Central memory CD8-positive, alpha-beta T cell (primary cell): ENCODE measurements around the gene PPWD1.
"Not testable (repeated sequence)": the region's sequence is repeated elsewhere in the genome, so short reads cannot be mapped to it uniquely, and the experiment has no call there.

ENCODE experiments used
- ATAC-seq: fragments of 150-1000 bp; cut with Tn5 transposase; replicated peaks from 2 replicates; pipeline ENCODE4 v1.10.0; 2022; ENCODE audit warnings: mild to moderate bottlenecking, moderate FRiP score, moderate number of reproducible peaks; ENCODE audit not compliant: poor library complexity, severe bottlenecking; ENCODE audit errors: extremely low read depth
- DNase-seq, 2 donors: peaks; one replicate each; pipeline ENCODE4 v3.0.0; 2021; ENCODE audit warnings: low spot score in 2 of 2
- H3K27ac Mint-ChIP-seq: one replicate; pipeline ENCODE4 v1.8.0; 2022; ENCODE audit warnings: low read depth, mild to moderate bottlenecking, moderate library complexity, mixed read lengths
- H3K27me3 Mint-ChIP-seq: one replicate; pipeline ENCODE4 v1.8.0; 2022; ENCODE audit warnings: mixed read lengths
- H3K36me3 Mint-ChIP-seq: one replicate; pipeline ENCODE4 v1.8.0; 2022; ENCODE audit warnings: mild to moderate bottlenecking, moderate library complexity, mixed read lengths; ENCODE audit not compliant: insufficient read depth
- H3K4me1 Mint-ChIP-seq: one replicate; pipeline ENCODE4 v1.8.0; 2022; ENCODE audit warnings: mixed read lengths
- H3K4me3 Mint-ChIP-seq: one replicate; pipeline ENCODE4 v1.8.0; 2022; ENCODE audit warnings: mild to moderate bottlenecking, moderate library complexity, mixed read lengths
- H3K9me3 Mint-ChIP-seq: one replicate; pipeline ENCODE4 v1.8.0; 2022; ENCODE audit warnings: mixed read lengths

The PPWD1 gene

DNA sequence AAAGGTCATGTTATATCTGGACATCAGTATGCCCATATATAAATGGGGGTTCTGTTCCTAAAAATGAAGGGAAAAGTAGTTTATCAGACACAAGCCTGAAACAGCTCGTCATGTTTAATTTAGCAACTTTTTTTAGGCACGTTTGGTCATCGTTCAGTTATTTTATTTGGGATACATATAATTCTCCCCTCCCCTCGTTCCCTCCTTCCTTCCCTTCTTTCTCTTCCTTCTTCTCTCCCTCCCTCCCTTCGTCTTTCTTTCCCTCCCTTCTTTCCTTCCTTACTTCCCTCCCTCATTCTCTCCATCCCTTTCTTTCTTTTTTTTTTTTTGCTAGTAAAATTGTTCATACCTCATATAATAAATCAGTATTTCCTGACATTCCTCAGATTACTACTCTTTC is 3.4 kb downstream of the PPWD1 start:
- H3K9me3 Mint-ChIP-seq = no peaks in the 10 kb centered on the region
- DNase-seq (no peak), ATAC-seq (no peak)
- H3K4me1 Mint-ChIP-seq = peaks cover 47% of the 10 kb centered on the region
- peaks cover 28% of the 10 kb centered on the region for H3K36me3 Mint-ChIP-seq
- H3K27me3 Mint-ChIP-seq = no peaks in the 10 kb centered on the region
- no peak overlapping the region for H3K27ac Mint-ChIP-seq
- H3K4me3 Mint-ChIP-seq = no peak overlapping the region

DNA sequence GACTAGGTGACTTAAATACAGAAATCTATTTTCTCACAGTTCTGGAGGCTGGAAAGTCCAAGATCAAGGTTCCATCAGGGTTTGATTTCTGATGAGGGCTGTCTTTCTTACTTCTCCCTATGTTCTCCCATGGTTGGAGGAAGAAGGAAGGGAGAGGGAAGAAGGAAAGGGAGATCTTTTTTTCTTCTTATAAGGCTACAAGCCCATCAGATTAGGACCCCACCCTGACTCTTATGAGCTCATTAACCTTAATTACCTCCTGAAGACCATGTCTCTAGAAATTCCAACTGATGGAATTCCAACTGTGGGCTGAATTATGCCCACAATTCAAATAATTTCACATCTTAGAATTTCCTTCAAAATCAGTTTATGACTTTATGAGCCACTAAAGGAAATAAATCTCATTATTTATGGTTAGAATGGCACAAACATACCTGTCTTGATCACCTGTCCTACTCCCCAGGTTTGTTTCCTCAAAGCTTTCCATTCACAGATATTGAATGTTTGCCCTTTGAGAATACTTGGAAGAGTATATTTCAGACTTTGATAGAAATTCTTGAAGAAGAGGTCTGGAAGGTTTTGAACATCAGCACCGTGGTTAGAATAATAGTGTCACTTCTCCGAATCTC is 7.6 kb downstream of the PPWD1 start:
- H3K9me3 Mint-ChIP-seq = no peaks in the 10 kb centered on the region
- no peaks in the 10 kb centered on the region for H3K27me3 Mint-ChIP-seq
- H3K4me1 Mint-ChIP-seq = peaks cover 34% of the 10 kb centered on the region
- no peak overlapping the region for H3K4me3 Mint-ChIP-seq
- H3K27ac Mint-ChIP-seq = no peak overlapping the region
- no peak for DNase-seq
- no peak for ATAC-seq
- H3K36me3 Mint-ChIP-seq = peaks cover 34% of the 10 kb centered on the region

DNA sequence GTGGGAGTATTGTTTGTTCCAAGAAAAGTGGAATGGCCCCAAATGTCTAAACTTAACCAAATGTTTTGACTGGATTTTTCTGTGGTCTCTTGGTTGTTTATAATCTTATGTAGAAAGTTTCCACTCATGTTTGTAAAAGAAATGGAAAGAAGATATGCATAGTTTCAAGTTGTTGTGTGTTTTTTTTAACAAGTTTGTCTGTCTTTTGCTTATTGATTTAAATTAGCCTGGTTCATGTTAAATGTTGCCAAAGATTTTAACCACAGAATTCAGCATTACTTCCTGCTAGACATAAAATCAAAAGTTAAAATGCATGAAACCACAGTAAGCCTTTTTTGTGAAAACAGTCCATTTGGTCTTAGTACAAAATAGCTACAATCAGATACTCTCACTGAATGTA is 14.0 kb downstream of the PPWD1 start:
- Mint-ChIP-seq H3K4me1 (peaks cover 26% of the 10 kb centered on the region), H3K27ac (no peak overlapping the region), H3K4me3 (no peak overlapping the region), H3K36me3 (peaks cover 47% of the 10 kb centered on the region), H3K27me3 (no peaks in the 10 kb centered on the region), H3K9me3 (no peaks in the 10 kb centered on the region)
- DNase-seq (no peak), ATAC-seq (no peak)

DNA sequence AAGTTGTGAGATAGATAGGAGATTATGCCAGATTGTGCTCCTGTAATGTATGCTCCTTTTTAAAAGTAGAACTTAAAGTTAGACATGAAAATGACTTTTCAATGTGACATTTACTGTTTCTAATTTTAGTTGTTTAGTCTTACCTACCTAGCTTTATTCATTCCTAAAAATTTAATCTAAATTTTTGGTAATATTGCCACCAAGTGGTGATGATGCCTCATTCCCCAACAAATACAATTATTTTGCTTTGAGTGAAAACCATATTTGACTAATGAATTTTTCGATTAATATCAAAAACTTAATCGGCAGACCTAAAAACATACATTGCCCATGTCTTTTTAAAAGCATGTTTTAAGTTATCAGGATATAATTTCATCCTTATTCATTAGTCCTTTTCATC is 25.6 kb downstream of the PPWD1 start:
- H3K27me3 Mint-ChIP-seq = no peaks in the 10 kb centered on the region
- DNase-seq (no peak), ATAC-seq (no peak)
- no peaks in the 10 kb centered on the region for H3K9me3 Mint-ChIP-seq
- no peaks in the 10 kb centered on the region for H3K4me1 Mint-ChIP-seq
- H3K36me3 Mint-ChIP-seq = peaks cover 45% of the 10 kb centered on the region
- H3K4me3 Mint-ChIP-seq = no peak overlapping the region
- H3K27ac Mint-ChIP-seq = no peak overlapping the region

DNA sequence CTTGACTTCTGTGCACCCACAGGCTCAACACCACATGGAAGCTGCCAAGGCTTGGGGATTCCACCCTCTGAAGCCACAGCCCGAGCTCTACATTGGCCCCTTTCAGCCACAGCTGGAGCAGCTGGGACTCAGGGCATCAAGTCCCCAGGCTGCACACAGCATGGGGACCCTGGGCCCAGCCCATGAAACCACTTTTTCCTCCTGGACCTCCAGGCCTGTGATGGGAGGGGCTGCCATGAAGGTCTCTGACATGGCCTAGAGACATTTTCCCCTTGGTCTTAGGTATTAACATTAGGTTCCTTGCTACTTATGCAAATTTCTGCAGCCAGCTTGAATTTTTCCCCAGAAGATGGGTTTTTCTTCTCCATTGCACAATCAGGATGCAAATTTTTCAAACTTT is 38.7 kb downstream of the PPWD1 start:
- not testable (repeated sequence) for H3K9me3 Mint-ChIP-seq, H3K27ac Mint-ChIP-seq, ATAC-seq, H3K4me3 Mint-ChIP-seq, H3K27me3 Mint-ChIP-seq, DNase-seq
- peaks cover 64% of the 10 kb centered on the region for H3K36me3 Mint-ChIP-seq
- H3K4me1 Mint-ChIP-seq = peaks cover 19% of the 10 kb centered on the region

DNA sequence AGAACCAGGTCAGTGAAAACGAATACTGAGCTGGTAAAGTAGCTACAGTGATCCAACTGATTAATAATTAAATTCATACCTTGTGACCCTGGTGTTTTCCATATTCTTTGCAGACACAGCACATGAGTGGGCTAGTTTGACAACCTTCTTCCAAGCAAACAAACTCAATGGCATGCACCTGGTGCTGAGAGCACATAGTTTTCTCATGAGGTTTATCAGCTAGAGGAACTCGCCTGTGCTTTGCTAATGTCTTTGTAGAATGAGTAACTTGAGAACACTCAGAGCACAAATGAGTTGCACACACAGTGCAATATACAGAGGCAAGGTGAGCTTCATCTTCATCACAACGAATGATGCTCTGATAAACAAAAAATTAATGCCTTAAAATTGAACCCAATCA is 48.4 kb downstream of the PPWD1 start:
- H3K36me3 Mint-ChIP-seq = peaks cover 66% of the 10 kb centered on the region
- H3K27me3 Mint-ChIP-seq = no peaks in the 10 kb centered on the region
- no peaks in the 10 kb centered on the region for H3K9me3 Mint-ChIP-seq
- H3K4me1 Mint-ChIP-seq = peaks cover 16% of the 10 kb centered on the region
- H3K4me3 Mint-ChIP-seq = no peak overlapping the region
- ATAC-seq (no peak), DNase-seq (no peak)
- H3K27ac Mint-ChIP-seq = no peak overlapping the region

DNA sequence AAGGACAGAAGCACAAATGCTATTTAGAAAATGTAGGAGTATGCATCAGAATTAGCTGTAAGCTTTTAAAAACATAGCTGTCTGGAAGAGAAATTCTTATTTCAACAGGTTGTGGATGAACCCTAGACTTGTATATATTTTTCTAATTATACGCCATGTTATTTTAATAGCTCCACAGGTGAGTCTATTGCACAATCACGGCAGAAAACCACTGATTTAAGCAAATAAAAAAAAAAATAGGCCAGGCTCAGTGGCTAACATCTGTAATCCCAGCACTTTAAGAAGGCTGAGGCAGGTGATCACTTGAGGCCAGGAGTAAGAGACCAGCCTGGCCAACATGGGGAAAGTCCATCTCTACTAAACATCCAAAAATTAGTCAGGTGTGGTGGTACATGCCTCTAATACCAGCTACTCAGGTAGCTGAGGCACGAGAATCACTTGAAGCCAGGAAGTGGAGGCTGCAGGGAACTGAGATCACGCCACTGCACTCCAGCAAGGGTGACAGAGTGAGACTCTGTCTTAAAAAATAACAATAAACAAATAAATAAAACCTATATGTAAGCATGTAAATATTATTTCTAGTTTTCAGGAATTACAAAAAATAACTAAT is 49.3 kb downstream of the PPWD1 start:
- H3K36me3 Mint-ChIP-seq = peaks cover 57% of the 10 kb centered on the region
- H3K9me3 Mint-ChIP-seq = no peaks in the 10 kb centered on the region
- ATAC-seq (no peak), DNase-seq (no peak)
- H3K4me1 Mint-ChIP-seq = peaks cover 16% of the 10 kb centered on the region
- no peaks in the 10 kb centered on the region for H3K27me3 Mint-ChIP-seq
- no peak overlapping the region for H3K27ac Mint-ChIP-seq
- H3K4me3 Mint-ChIP-seq = no peak overlapping the region

DNA sequence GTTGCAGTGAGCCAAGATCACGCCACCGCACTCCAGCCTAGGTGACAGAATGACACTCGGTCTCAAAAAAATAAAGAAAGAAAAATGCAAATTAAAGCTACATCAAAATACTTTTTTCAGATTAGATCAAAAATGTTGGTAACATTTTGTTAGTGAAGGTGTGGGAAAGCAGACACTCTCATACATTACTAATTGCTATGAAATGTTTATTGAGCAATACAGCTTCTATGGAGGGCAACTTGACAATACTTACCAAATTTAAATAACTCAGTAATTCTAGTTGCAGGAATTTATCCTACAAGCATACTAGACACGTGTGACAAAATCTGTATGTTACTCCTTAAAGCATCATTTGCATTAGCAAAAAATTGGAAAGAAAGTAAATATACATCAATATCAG is 56.9 kb downstream of the PPWD1 start:
- DNase-seq (no peak), ATAC-seq (no peak)
- Mint-ChIP-seq H3K27me3 (no peaks in the 10 kb centered on the region), H3K36me3 (peaks cover 26% of the 10 kb centered on the region), H3K27ac (no peak overlapping the region), H3K4me3 (no peak overlapping the region), H3K9me3 (no peaks in the 10 kb centered on the region), H3K4me1 (peaks cover 36% of the 10 kb centered on the region)

DNA sequence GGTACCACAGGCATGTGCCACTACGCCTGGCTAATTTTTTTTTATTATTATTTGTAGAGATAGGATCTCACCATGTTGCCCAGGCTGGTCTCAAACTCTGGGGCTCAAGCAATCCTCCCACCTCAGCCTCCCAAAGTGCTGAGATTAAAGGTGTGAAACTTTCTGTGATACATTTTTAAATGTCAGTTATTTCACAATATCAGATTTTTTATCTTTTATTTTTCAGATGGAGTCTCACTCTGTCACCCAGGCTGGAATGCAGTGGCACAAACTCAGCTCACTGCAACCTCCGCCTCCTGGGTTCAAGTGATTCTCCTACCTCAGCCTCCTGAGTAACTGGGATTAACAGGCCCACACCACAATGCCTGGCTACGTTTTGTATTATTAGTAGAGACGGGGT is 58.9 kb downstream of the PPWD1 start:
- peaks cover 35% of the 10 kb centered on the region for H3K4me1 Mint-ChIP-seq
- peak overlapping the region; percentile 98 for H3K4me3 Mint-ChIP-seq
- not testable (repeated sequence) for H3K27me3 Mint-ChIP-seq, ATAC-seq, H3K27ac Mint-ChIP-seq, DNase-seq, H3K9me3 Mint-ChIP-seq
- H3K36me3 Mint-ChIP-seq = peaks cover 27% of the 10 kb centered on the region

DNA sequence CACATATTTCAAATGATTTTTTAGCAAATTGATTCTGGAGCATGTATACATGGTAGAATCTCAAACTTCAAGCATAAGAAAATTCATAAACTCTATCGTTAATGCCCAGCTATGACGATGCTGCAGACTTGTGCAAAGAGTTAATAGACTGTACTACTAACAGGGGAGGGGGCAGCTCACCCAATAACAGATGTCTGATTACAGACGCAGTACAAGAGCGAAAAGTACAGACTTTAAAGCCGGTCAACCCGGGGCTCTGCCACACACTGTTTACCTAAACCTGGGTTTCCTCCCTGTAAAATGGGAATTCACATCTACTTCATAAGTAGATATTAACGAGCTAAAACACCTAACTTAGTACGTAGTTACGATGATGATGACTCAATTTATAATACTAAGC is 60.4 kb downstream of the PPWD1 start:
- H3K27ac Mint-ChIP-seq = peak overlapping the region; percentile 99
- no peaks in the 10 kb centered on the region for H3K27me3 Mint-ChIP-seq
- H3K4me1 Mint-ChIP-seq = peaks cover 30% of the 10 kb centered on the region
- DNase-seq (no peak), ATAC-seq (no peak)
- H3K36me3 Mint-ChIP-seq = peaks cover 33% of the 10 kb centered on the region
- H3K9me3 Mint-ChIP-seq = no peaks in the 10 kb centered on the region
- H3K4me3 Mint-ChIP-seq = peak overlapping the region; percentile 98

DNA sequence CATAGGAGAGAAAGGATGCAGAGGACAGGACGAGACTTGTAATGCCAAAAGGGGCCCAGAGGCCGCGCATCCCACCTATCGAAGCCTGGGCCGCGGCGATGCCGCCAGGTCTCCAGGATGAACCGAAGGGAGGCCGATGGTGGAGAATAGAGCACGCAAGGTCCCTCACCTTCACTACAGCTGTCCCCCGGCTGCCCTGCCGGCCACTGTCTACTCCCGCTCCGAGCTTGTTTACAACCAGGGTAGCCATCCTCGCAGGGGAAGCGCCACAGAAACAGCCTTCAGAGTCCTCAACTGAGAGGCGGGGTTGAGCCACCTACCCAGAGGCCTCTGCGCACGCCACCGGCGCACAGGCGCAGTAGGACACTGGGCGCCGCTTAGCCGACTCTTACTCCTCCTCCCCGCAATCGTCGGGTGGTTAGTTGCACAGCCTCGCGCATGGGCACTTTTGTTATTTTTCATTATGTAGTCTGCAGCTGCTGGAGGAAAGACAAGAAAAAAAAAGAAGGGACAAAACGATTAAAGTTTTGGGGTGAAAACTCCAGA is 61.0 kb downstream of the PPWD1 start, which contains the start of gene TRIM23:
Gene TRIM23 (minus strand): TSS at position 309 of the 546 bp plus-strand sequence. CDS start 59 bp downstream, at position 250.
- H3K4me1 Mint-ChIP-seq = peaks cover 27% of the 10 kb centered on the region
- H3K36me3 Mint-ChIP-seq = peaks cover 37% of the 10 kb centered on the region
- peak within 1 kb of the TSS; percentile 99 for H3K27ac Mint-ChIP-seq
- peak; percentile 95 for ATAC-seq
- H3K9me3 Mint-ChIP-seq = no peaks in the 10 kb centered on the region
- DNase-seq = peak; percentile 78 to 88
- H3K4me3 Mint-ChIP-seq = peak within 1 kb of the TSS; percentile 98
- no peaks in the 10 kb centered on the region for H3K27me3 Mint-ChIP-seq

DNA sequence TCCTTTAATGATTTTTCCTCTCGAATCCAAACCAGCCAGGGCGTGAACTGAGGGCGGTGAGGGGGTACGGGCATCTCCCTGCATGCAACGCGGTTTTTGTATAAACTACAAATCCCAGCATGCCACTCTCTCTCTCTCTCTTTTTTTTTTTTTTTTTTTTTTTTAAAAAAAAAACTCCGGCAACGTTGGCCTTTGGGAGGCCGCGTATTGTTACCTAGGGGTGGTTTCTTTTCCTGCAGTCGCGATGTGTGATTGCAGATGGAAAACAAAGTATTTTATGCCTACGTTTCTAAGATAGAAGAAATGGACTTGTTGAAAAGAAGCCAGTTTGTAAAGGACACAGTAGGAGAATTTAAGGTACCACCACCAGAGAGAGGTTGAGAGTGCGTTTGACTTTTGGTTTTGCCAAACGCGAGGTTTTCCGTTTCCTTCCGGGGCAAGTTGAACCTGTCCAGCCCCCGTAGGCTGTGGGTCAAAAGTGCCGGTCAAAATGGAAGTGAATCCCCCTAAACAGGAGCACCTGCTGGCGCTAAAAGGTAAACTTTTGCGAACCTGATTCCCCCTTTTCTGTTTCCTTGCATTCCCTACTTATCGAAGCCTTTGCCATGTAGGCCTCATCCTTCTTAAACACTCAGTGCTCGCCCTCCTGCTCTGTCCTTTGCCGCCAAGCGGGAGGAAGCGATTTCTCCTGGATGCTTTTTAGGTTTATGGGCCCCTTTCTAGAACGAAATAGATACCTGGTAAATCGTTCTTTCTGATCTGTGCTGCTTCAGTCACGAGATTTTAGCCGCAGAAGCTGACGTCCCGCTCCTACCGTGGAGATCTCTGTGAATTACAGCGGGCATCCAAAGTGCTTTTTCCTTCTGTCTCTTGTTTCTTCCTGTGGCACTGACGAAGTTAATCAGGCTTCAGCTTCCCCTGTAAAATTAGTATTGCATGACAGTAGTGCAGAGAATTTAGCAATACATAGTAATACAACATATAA is 61.8 kb downstream of the PPWD1 start, which contains the start of the genes SHLD3 and TRAPPC13:
Gene SHLD3 (plus strand): TSS at position 457 of the 985 bp plus-strand sequence. CDS start 4,561 bp downstream, outside the sequence.
Gene TRAPPC13 (plus strand): TSS at position 457 of the 985 bp plus-strand sequence. CDS start 34 bp downstream, at position 491.
- H3K4me1 Mint-ChIP-seq = peaks cover 24% of the 10 kb centered on the region
- DNase-seq (peak; percentile 69 to 82), ATAC-seq (peak; percentile 73)
- H3K27me3 Mint-ChIP-seq = no peaks in the 10 kb centered on the region
- peak within 1 kb of the TSS; percentile 98 for H3K4me3 Mint-ChIP-seq
- no peaks in the 10 kb centered on the region for H3K9me3 Mint-ChIP-seq
- peaks cover 42% of the 10 kb centered on the region for H3K36me3 Mint-ChIP-seq
- H3K27ac Mint-ChIP-seq = peak within 1 kb of the TSS; percentile 99
